ENCODE data around the gene PTCRA.
"Not testable (repeated sequence)": the region's sequence is repeated elsewhere in the genome, so short reads cannot be mapped to it uniquely, and the experiment has no call there.

The PTCRA gene

GRCh38 chr6:42890311-42891198 lies 25.3 kb upstream of the PTCRA start:
- TF ChIP-seq POLR2AphosphoS5 (IDR thresholded peaks at IDR 0.05; ENCODE audit: low read depth, low read length) (peak; percentile 96), TAF1 (IDR thresholded peaks at IDR 0.05; ENCODE audit: borderline replicate concordance, low read depth, low read length) (peak; percentile 85), POLR2A (IDR thresholded peaks at IDR 0.05; ENCODE audit: low read depth, low read length) (peak; percentile 96)
- peak; percentile 90 for FAIRE-seq

GRCh38 chr6:42891199-42891722 lies 24.6 kb upstream of the PTCRA start:
- no peak for TF ChIP-seq POLR2A (IDR thresholded peaks at IDR 0.05; ENCODE audit: low read depth, low read length)
- TF ChIP-seq TAF1 (IDR thresholded peaks at IDR 0.05; ENCODE audit: borderline replicate concordance, low read depth, low read length) = no peak
- no peak for TF ChIP-seq POLR2AphosphoS5 (IDR thresholded peaks at IDR 0.05; ENCODE audit: low read depth, low read length)
- no peak for FAIRE-seq

More at GRCh38 chr6:42890311-42891198, 25.3 kb upstream of the PTCRA start:
- DNase-seq (ENCODE audit: insufficient read length) = peak; percentile 90

GRCh38 chr6:42894041-42894828 lies 21.6 kb upstream of the PTCRA start:
- not testable (repeated sequence) for FAIRE-seq; DNase-seq (ENCODE audit: insufficient read length)

More at GRCh38 chr6:42891199-42891722, 24.6 kb upstream of the PTCRA start:
- DNase-seq (ENCODE audit: insufficient read length) = no peak

- no peak for TF ChIP-seq POLR2A (IDR thresholded peaks at IDR 0.05; ENCODE audit: low read depth, low read length)
- no peak for TF ChIP-seq POLR2AphosphoS5 (IDR thresholded peaks at IDR 0.05; ENCODE audit: low read depth, low read length)
- no peak for TF ChIP-seq TAF1 (IDR thresholded peaks at IDR 0.05; ENCODE audit: borderline replicate concordance, low read depth, low read length)
- FAIRE-seq (no peak), DNase-seq (ENCODE audit: insufficient read length) (no peak)
Measured at GRCh38 chr6:42896178-42896719, 19.6 kb upstream of the PTCRA start.

GRCh38 chr6:42898891-42899361 lies 16.9 kb upstream of the PTCRA start:
- no peak for TF ChIP-seq TAF1 (IDR thresholded peaks at IDR 0.05; ENCODE audit: borderline replicate concordance, low read depth, low read length)
- no peak for DNase-seq (ENCODE audit: insufficient read length)
- peak; percentile 30 for FAIRE-seq

GRCh38 chr6:42899871-42900270 lies 16.0 kb upstream of the PTCRA start:
- DNase-seq (ENCODE audit: insufficient read length) = no peak
- TF ChIP-seq POLR2AphosphoS5 (IDR thresholded peaks at IDR 0.05; ENCODE audit: low read depth, low read length) (no peak), POLR2A (IDR thresholded peaks at IDR 0.05; ENCODE audit: low read depth, low read length) (no peak), TAF1 (IDR thresholded peaks at IDR 0.05; ENCODE audit: borderline replicate concordance, low read depth, low read length) (no peak)
- no peak for FAIRE-seq

GRCh38 chr6:42901538-42901957 lies 14.3 kb upstream of the PTCRA start:
- no peak for DNase-seq (ENCODE audit: insufficient read length)
- peak; percentile 89 for FAIRE-seq
- TF ChIP-seq POLR2AphosphoS5 (IDR thresholded peaks at IDR 0.05; ENCODE audit: low read depth, low read length) (no peak), POLR2A (IDR thresholded peaks at IDR 0.05; ENCODE audit: low read depth, low read length) (no peak), TAF1 (IDR thresholded peaks at IDR 0.05; ENCODE audit: borderline replicate concordance, low read depth, low read length) (no peak)

- DNase-seq (ENCODE audit: insufficient read length); FAIRE-seq: not testable (repeated sequence)
Measured at GRCh38 chr6:42902429-42903263, 13.2 kb upstream of the PTCRA start.

- FAIRE-seq (no peak), DNase-seq (ENCODE audit: insufficient read length) (no peak)
- TF ChIP-seq POLR2A (IDR thresholded peaks at IDR 0.05; ENCODE audit: low read depth, low read length) = no peak
- TF ChIP-seq POLR2AphosphoS5 (IDR thresholded peaks at IDR 0.05; ENCODE audit: low read depth, low read length) = no peak
- no peak for TF ChIP-seq TAF1 (IDR thresholded peaks at IDR 0.05; ENCODE audit: borderline replicate concordance, low read depth, low read length)
Measured at GRCh38 chr6:42904467-42904866, 11.4 kb upstream of the PTCRA start.

- no peak for DNase-seq (ENCODE audit: insufficient read length)
- no peak for TF ChIP-seq TAF1 (IDR thresholded peaks at IDR 0.05; ENCODE audit: borderline replicate concordance, low read depth, low read length)
- no peak for TF ChIP-seq POLR2AphosphoS5 (IDR thresholded peaks at IDR 0.05; ENCODE audit: low read depth, low read length)
- TF ChIP-seq POLR2A (IDR thresholded peaks at IDR 0.05; ENCODE audit: low read depth, low read length) = no peak
- FAIRE-seq = no peak
Measured at GRCh38 chr6:42907336-42907735, 8.5 kb upstream of the PTCRA start.

GRCh38 chr6:42909835-42910234 lies 6.0 kb upstream of the PTCRA start:
- TF ChIP-seq POLR2AphosphoS5 (IDR thresholded peaks at IDR 0.05; ENCODE audit: low read depth, low read length) (no peak), POLR2A (IDR thresholded peaks at IDR 0.05; ENCODE audit: low read depth, low read length) (no peak), TAF1 (IDR thresholded peaks at IDR 0.05; ENCODE audit: borderline replicate concordance, low read depth, low read length) (no peak)
- DNase-seq (ENCODE audit: insufficient read length) (no peak), FAIRE-seq (no peak)
